SHP77 treated with DMSO at 0.1 percent for 48 hours (cell line): ENCODE measurements around the gene SALL2.

Experiments used
- DNase-seq: peaks from one replicate; lab custom pipeline; 2025; lab: John Stamatoyannopoulos, UW

Gene SALL2

GRCh38 chr14:21476925-21477681 lies 49.0 kb downstream of the SALL2 start, which contains the start of the genes RAB2B and TOX4:
RAB2B (minus strand) TSS chr14:21476959; CDS start chr14:21476872, 87 bp downstream.
TOX4 (plus strand) TSS chr14:21477195; CDS start chr14:21477279, 84 bp downstream.
- peak; percentile 99 for DNase-seq

- DNase-seq, result peak; percentile 86
Measured at GRCh38 chr14:21476523-21476924, 49.6 kb downstream of the SALL2 start.

- DNase-seq, result no peak
Measured at GRCh38 chr14:21475767-21476522, 50.2 kb downstream of the SALL2 start.
